ENCODE measurements around the gene ONECUT1. TPM values are rescaled to one million over a fixed set of nuclear protein-coding genes. Genes with fewer than 3 reads are reported as not detected.
A peak's percentile ranks its signal among the peaks of the same experiment; 100 is the strongest.

ONECUT1 gene
- total and polyA plus RNA-seq, 3 donors from 2014 or later, result 3.4 to 10.0 (median 3.6) TPM

- 75 to 77% methylated on average over 1 of the region's 1 CpG for WGBS, 2 donors
- TF ChIP-seq POLR2A (IDR thresholded peaks at IDR 0.05), result no peak
- TF ChIP-seq, protein P1, sequence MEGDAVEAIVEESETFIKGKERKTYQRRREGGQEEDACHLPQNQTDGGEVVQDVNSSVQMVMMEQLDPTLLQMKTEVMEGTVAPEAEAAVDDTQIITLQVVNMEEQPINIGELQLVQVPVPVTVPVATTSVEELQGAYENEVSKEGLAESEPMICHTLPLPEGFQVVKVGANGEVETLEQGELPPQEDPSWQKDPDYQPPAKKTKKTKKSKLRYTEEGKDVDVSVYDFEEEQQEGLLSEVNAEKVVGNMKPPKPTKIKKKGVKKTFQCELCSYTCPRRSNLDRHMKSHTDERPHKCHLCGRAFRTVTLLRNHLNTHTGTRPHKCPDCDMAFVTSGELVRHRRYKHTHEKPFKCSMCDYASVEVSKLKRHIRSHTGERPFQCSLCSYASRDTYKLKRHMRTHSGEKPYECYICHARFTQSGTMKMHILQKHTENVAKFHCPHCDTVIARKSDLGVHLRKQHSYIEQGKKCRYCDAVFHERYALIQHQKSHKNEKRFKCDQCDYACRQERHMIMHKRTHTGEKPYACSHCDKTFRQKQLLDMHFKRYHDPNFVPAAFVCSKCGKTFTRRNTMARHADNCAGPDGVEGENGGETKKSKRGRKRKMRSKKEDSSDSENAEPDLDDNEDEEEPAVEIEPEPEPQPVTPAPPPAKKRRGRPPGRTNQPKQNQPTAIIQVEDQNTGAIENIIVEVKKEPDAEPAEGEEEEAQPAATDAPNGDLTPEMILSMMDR (IDR thresholded peaks at IDR 0.05), result no peak
- DNase-seq, result peak; percentile 23
- H3K4me3 ChIP-seq, result no peak overlapping the region
- H3K9me3 ChIP-seq, result no peaks in the 10 kb centered on the region
- H3K36me3 ChIP-seq (ENCODE audit: low read depth, missing control alignments), result no peaks in the 10 kb centered on the region
- H3K27me3 ChIP-seq, result no peaks in the 10 kb centered on the region
- H3K27ac ChIP-seq, result peak overlapping the region; percentile 5 to 21
- H3K4me1 ChIP-seq, result peaks cover 7% of the 10 kb centered on the region
- intact Hi-C loops (cut with DNase I; ENCODE audit: low total_unique reads), result no loop called here
Observed at GRCh38 chr15:52733696-52734255, 56.4 kb downstream of the ONECUT1 start.

- TF ChIP-seq, protein P1 (IDR thresholded peaks at IDR 0.05), result no peak
- no peak for TF ChIP-seq POLR2A (IDR thresholded peaks at IDR 0.05)
- intact Hi-C loops (cut with DNase I; ENCODE audit: low total_unique reads), result no loop called here
- DNase-seq, result no peak
Observed at GRCh38 chr15:52733088-52733487, 57.0 kb downstream of the ONECUT1 start.

GRCh38 chr15:52732551-52732950 lies 57.6 kb downstream of the ONECUT1 start:
- Histone ChIP-seq H3K4me1 (peaks cover 7% of the 10 kb centered on the region), H3K9me3 (no peaks in the 10 kb centered on the region), H3K4me3 (no peak overlapping the region), H3K36me3 (ENCODE audit: low read depth, missing control alignments) (no peaks in the 10 kb centered on the region), H3K27ac (no peak overlapping the region), H3K27me3 (no peaks in the 10 kb centered on the region)
- TF ChIP-seq POLR2A (IDR thresholded peaks at IDR 0.05), result no peak
- TF ChIP-seq, protein P1 (IDR thresholded peaks at IDR 0.05), result no peak
- WGBS, 2 donors, result 84 to 85% methylated on average over 3 of the region's 3 CpGs
- intact Hi-C loops (cut with DNase I; ENCODE audit: low total_unique reads), result no loop called here
- DNase-seq, result no peak

More at GRCh38 chr15:52733088-52733487, 57.0 kb downstream of the ONECUT1 start:
- no peak overlapping the region for H3K27ac ChIP-seq
- H3K4me1 ChIP-seq, result peaks cover 7% of the 10 kb centered on the region
- no peaks in the 10 kb centered on the region for H3K27me3 ChIP-seq
- no peak overlapping the region for H3K4me3 ChIP-seq
- no peaks in the 10 kb centered on the region for H3K36me3 ChIP-seq (ENCODE audit: low read depth, missing control alignments)
- no peaks in the 10 kb centered on the region for H3K9me3 ChIP-seq

DNA sequence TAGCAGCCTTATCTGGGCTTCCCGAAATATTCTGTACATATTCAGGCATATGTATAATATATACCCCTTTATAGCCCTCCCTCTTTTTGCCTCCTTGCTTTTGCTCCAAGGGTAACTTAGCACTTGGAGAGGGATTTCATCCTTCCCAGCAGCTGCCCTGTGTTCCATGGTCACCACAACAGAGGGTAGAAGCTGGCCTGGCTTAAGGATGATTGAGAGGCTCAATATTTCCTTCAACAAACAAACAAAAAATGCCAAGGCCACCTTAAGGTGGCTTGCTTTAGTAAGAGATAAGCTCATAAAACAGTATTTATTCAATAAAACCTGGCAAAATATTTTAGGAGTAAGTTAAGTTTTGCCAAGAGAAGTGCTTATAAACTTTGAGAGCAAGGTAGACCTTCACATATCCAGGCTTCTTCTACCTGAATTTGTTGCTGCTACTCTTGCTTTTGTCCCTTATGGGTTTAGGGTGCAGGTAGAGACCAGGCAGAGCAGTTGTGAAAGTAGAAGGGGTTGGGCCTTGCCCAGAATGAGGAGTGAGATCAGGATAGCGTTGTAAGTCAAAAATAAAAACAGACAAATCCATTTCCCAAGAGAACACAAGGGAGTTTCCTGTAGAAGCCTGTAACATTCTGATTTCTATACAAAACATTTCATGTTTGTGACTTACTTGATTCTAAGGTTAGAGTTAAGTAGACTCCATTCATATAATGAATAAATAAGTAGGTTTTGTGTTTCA lies 58.2 kb downstream of the ONECUT1 start:
- WGBS, 2 donors, result 74 to 76% methylated on average over 2 of the region's 2 CpGs
- no peaks in the 10 kb centered on the region for H3K27me3 ChIP-seq
- no peak for DNase-seq
- H3K9me3 ChIP-seq, result no peaks in the 10 kb centered on the region
- TF ChIP-seq POLR2A (IDR thresholded peaks at IDR 0.05), result no peak
- TF ChIP-seq, protein P1 (IDR thresholded peaks at IDR 0.05), result no peak
- H3K27ac ChIP-seq, result no peak overlapping the region
- peaks cover 7% of the 10 kb centered on the region for H3K4me1 ChIP-seq
- H3K4me3 ChIP-seq, result no peak overlapping the region
- intact Hi-C loops (cut with DNase I; ENCODE audit: low total_unique reads), result no loop called here
- no peaks in the 10 kb centered on the region for H3K36me3 ChIP-seq (ENCODE audit: low read depth, missing control alignments)
